B cell (primary cell): Measurements from ENCODE around the gene EEFSEC. TPM values are rescaled to one million over a fixed set of nuclear protein-coding genes. Genes with fewer than 3 reads are reported as not detected.

Experiments
- ATAC-seq: fragments of 200-7000 bp; cut with Tn5 transposase; one replicate; pipeline ENCODE4 v1.10.0; 2021; ENCODE audit warnings: low read depth, mild to moderate bottlenecking, moderate number of reproducible peaks, moderate library complexity
- CTCF ChIA-PET: fragments of 350-600 bp; sonication (Branson Sonifier 250); formaldehyde crosslinking; loops from one replicate; lab custom pipeline; 2021; ENCODE audit warnings: antibody characterized with exemption, inconsistent platforms; lab: Charles Lee
- POLR2A ChIA-PET: fragments of 350-600 bp; sonication (Branson Sonifier 250); formaldehyde crosslinking; loops from one replicate; lab custom pipeline; 2021; ENCODE audit warnings: antibody characterized with exemption; lab: Charles Lee
- DNase-seq: peaks from one replicate; pipeline ENCODE4 v3.0.0; 2013
- H2AFZ ChIP-seq: 2 replicates; pipeline ENCODE4 v1.6.1; 2012; ENCODE audit warnings: mild to moderate bottlenecking, low read depth, low read length; ENCODE audit not compliant: insufficient read depth, poor library complexity, severe bottlenecking
- H3K27ac ChIP-seq, 2 donors: 1 replicate in 1 of 2; 2 replicates in 1 of 2; pipeline ENCODE4 v1.5.1; 2012 to 2013; ENCODE audit warnings: low read length in 2 of 2, mild to moderate bottlenecking in 2 of 2, moderate library complexity in 1 of 2
- H3K27me3 ChIP-seq, 4 experiments: fragments of 200-600 bp in 1 of 4; sonication (generic) in 1 of 4; replicated peaks in 1 of 4; 1 replicate in 2 of 4; 2 replicates in 2 of 4; pipeline versions ENCODE4 v1.6.1 to v1.7.0; 2013 to 2016; ENCODE audit warnings: low read length in 3 of 4, mild to moderate bottlenecking in 2 of 4, mixed read lengths in 1 of 4, moderate library complexity in 1 of 4; ENCODE audit not compliant: insufficient read depth in 4 of 4, control insufficient read depth in 3 of 4; ENCODE audit errors: control extremely low read depth in 1 of 4
- H3K36me3 ChIP-seq, 2 experiments: replicated peaks in 1 of 2; 1 replicate in 1 of 2; 2 replicates in 1 of 2; pipeline versions ENCODE4 v1.6.1 to v1.7.1; 2013; ENCODE audit warnings: low read length in 1 of 2; ENCODE audit not compliant: insufficient read depth in 2 of 2, control insufficient read depth in 1 of 2; ENCODE audit errors: control extremely low read depth in 1 of 2, extremely low read depth in 1 of 2
- H3K4me1 ChIP-seq, 2 donors: fragments of 200-600 bp in 1 of 2; sonication (generic) in 1 of 2; 1 replicate in 1 of 2; 2 replicates in 1 of 2; pipeline versions ENCODE4 v1.5.1 to v1.6.1; 2013 to 2017; ENCODE audit warnings: low read length in 2 of 2; ENCODE audit not compliant: control insufficient read depth in 2 of 2, insufficient read depth in 2 of 2
- H3K4me2 ChIP-seq: replicated peaks from 2 replicates; pipeline ENCODE3; 2012; ENCODE audit warnings: mild to moderate bottlenecking, low read depth, low read length; ENCODE audit not compliant: poor library complexity, severe bottlenecking
- H3K4me3 ChIP-seq, 5 experiments: fragments of 200-600 bp in 1 of 5; sonication (generic) in 1 of 5; 1 replicate in 3 of 5; 2 replicates in 2 of 5; pipeline versions ENCODE4 v1.5.1 to v1.7.0; 2011 to 2016; ENCODE audit warnings: low read length in 4 of 5, mild to moderate bottlenecking in 4 of 5, low read depth in 2 of 5, control low read depth in 1 of 5, moderate library complexity in 1 of 5; ENCODE audit not compliant: insufficient read depth in 1 of 5; ENCODE audit errors: control extremely low read depth in 1 of 5, extremely low read depth in 1 of 5
- H3K79me2 ChIP-seq: fragments of 200-600 bp; sonication (generic); one replicate; pipeline ENCODE4 v1.6.0; 2016; ENCODE audit warnings: low read length; ENCODE audit not compliant: control insufficient read depth, insufficient read depth
- H3K9ac ChIP-seq: fragments of 200-600 bp; sonication (generic); 2 replicates; pipeline ENCODE4 v1.6.1; 2017; ENCODE audit warnings: mild to moderate bottlenecking, low read length, moderate library complexity
- H3K9me3 ChIP-seq, 3 donors: one replicate each; pipeline versions ENCODE4 v1.6.1 to v1.7.1; 2013; ENCODE audit warnings: low read length in 2 of 3; ENCODE audit not compliant: control insufficient read depth in 2 of 3, insufficient read depth in 1 of 3; ENCODE audit errors: control extremely low read depth in 1 of 3
- H4K20me1 ChIP-seq: 2 replicates; pipeline ENCODE4 v1.6.0; 2012; ENCODE audit warnings: mild to moderate bottlenecking, low read length; ENCODE audit not compliant: insufficient read depth, control insufficient read depth, poor library complexity, severe bottlenecking
- H3K27ac Mint-ChIP-seq: one replicate; pipeline ENCODE4 v1.8.0; 2021; ENCODE audit warnings: mixed read lengths
- H3K27me3 Mint-ChIP-seq: one replicate; pipeline ENCODE4 v1.8.0; 2021; ENCODE audit warnings: mixed read lengths
- H3K4me1 Mint-ChIP-seq: one replicate; pipeline ENCODE4 v1.8.0; 2021; ENCODE audit warnings: mixed read lengths
- H3K4me3 Mint-ChIP-seq: one replicate; pipeline ENCODE4 v1.8.0; 2021; ENCODE audit warnings: mixed read lengths
- H3K9me3 Mint-ChIP-seq: one replicate; pipeline ENCODE4 v1.8.0; 2022; ENCODE audit warnings: mixed read lengths; ENCODE audit not compliant: insufficient read depth
- EZH2 ChIP-seq: IDR thresholded peaks from 2 replicates; pipeline ENCODE4 v1.6.1; 2012; ENCODE audit warnings: borderline replicate concordance, low read depth, mild to moderate bottlenecking, moderate library complexity, low read length; ENCODE audit not compliant: insufficient read depth, poor library complexity, severe bottlenecking
- WGBS: methylation state at CpG from one replicate; pipeline ENCODE4 v1.1.5; 2013; ENCODE audit warnings: missing lambda C conversion rate; ENCODE audit not compliant: insufficient coverage; 5-methylcytosine and 5-hydroxymethylcytosine counted together
- intact Hi-C: fragments of 100-400 bp; cut with micrococcal nuclease; formaldehyde crosslinking; loops from one replicate; pipeline ENCODE4 v1.10.0; 2022
- polyA plus RNA-seq: library from polyadenylated mRNA; depleted of rRNA; stranded (reverse); fragments of >200 nt; gene quantifications from 2 replicates; pipeline ENCODE4 v1.2.3, GENCODE V29; 2012
- total RNA-seq, 2 donors: library from RNA; stranded (reverse); fragments of 120-200 nt in 1 of 2; gene quantifications; 1 replicate in 1 of 2; 2 replicates in 1 of 2; pipeline versions ENCODE4 v1.2.3 to v1.2.4, GENCODE V29; 2013 to 2022
- TF ChIP-seq, protein P1 (sequence below): fragments of 200-600 bp; IDR thresholded peaks from one replicate; pipeline ENCODE4 v1.8.0; 2022; ENCODE audit warnings: antibody characterized with exemption, mild to moderate bottlenecking

The EEFSEC gene
- total and polyA plus RNA-seq, 2 donors (not counting 1 experiment from before 2014, with no cell fraction given) = 17.9 to 18.4 TPM

DNA sequence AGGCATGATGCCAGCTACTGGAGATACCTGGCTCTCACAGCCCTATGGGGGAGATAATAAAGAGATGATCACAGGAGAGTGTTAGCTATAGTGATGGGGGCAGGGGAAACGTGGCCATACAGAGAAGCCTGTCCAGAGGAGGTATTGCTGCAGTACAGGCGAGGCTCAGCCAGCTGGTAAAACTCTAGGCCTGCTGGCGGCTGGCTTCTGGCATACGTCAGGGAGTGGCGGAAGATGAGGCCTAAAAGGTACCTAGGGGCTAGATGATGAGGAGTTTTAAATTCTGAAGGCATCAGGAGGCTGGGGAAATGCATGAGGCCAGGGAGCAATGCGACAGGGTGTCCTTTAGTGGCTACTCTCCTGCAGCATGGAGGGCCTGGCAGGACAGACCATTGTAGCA is 110.7 kb downstream of the EEFSEC start:
- Histone ChIP-seq H3K27ac (no peak overlapping the region), H2AFZ (no peak overlapping the region), H3K36me3 (peaks cover 0 to 41% of the 10 kb centered on the region in 2 experiments), H3K4me3 (no peak overlapping the region), H3K9ac (no peak overlapping the region), H3K4me2 (no peak overlapping the region), H3K4me1 (no peaks in the 10 kb centered on the region), H4K20me1 (no peaks in the 10 kb centered on the region), H3K79me2 (no peaks in the 10 kb centered on the region), H3K27me3 (no peaks in the 10 kb centered on the region), H3K9me3 (peaks cover 0 to 18% (median 3%) of the 10 kb centered on the region in 3 donors)
- Mint-ChIP-seq H3K27ac (no peak overlapping the region), H3K27me3 (no peaks in the 10 kb centered on the region), H3K4me1 (no peaks in the 10 kb centered on the region), H3K9me3 (peaks cover 6% of the 10 kb centered on the region), H3K4me3 (no peak overlapping the region)
- POLR2A ChIA-PET = no interaction called here
- no peak for TF ChIP-seq EZH2
- TF ChIP-seq, protein P1, sequence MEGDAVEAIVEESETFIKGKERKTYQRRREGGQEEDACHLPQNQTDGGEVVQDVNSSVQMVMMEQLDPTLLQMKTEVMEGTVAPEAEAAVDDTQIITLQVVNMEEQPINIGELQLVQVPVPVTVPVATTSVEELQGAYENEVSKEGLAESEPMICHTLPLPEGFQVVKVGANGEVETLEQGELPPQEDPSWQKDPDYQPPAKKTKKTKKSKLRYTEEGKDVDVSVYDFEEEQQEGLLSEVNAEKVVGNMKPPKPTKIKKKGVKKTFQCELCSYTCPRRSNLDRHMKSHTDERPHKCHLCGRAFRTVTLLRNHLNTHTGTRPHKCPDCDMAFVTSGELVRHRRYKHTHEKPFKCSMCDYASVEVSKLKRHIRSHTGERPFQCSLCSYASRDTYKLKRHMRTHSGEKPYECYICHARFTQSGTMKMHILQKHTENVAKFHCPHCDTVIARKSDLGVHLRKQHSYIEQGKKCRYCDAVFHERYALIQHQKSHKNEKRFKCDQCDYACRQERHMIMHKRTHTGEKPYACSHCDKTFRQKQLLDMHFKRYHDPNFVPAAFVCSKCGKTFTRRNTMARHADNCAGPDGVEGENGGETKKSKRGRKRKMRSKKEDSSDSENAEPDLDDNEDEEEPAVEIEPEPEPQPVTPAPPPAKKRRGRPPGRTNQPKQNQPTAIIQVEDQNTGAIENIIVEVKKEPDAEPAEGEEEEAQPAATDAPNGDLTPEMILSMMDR = no peak
- intact Hi-C loops = no loop called here
- CTCF ChIA-PET = no interaction called here
- no peak for ATAC-seq
- no peak for DNase-seq
- WGBS = 96% methylated on average over 6 of the region's 6 CpGs

DNA sequence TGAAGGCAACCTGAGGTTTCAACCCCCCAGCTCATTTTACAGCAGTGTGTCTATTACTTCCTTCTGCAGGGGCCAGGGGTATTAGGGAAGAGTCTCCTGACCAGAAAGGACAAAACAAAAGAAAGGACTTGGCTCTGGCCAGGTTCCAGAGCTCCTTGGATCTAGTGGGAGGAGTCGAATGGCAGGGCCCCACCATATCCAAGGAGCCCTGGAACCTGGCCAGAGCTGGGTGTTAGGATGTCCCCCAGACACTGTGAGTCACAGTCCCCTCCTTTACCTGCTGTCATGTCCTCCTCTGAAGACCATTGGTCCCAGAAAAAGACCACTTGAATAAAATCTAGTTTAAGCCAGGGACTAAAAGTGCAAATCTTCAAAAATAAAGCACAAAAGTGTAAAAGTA is 113.2 kb downstream of the EEFSEC start:
- WGBS = no CpG with 5 or more reads among the region's 1 CpG
- no peak for DNase-seq
- intact Hi-C loops = no loop called here
- no peak overlapping the region for H2AFZ ChIP-seq
- ChIA-PET POLR2A (no interaction called here), CTCF (no interaction called here)
- no peak for ATAC-seq
- Mint-ChIP-seq H3K4me3 (no peak overlapping the region), H3K9me3 (no peaks in the 10 kb centered on the region), H3K27ac (no peak overlapping the region), H3K4me1 (no peaks in the 10 kb centered on the region), H3K27me3 (no peaks in the 10 kb centered on the region)
- H3K4me1 ChIP-seq = no peaks in the 10 kb centered on the region
- H3K9ac ChIP-seq = no peak overlapping the region
- H3K36me3 ChIP-seq = peaks cover 0 to 43% of the 10 kb centered on the region in 2 experiments
- H3K4me2 ChIP-seq = no peak overlapping the region
- TF ChIP-seq, protein P1 = no peak
- TF ChIP-seq EZH2 = no peak
- no peaks in the 10 kb centered on the region for H3K27me3 ChIP-seq
- no peak overlapping the region for H3K4me3 ChIP-seq
- H3K9me3 ChIP-seq = no peaks in the 10 kb centered on the region
- no peak overlapping the region for H3K27ac ChIP-seq
- H3K79me2 ChIP-seq = no peaks in the 10 kb centered on the region
- H4K20me1 ChIP-seq = no peaks in the 10 kb centered on the region
